ENCODE results near the gene FAM177A1. TPM values are rescaled to one million over a fixed set of nuclear protein-coding genes. Genes with fewer than 3 reads are reported as not detected.

FAM177A1 gene
- total and polyA plus RNA-seq, 4 donors: 12.8 to 69.5 (median 39.4) TPM

GRCh38 chr14:34997762-34998161 is 48.3 kb upstream of the FAM177A1 start:
- WGBS: 68% methylated on average over 3 of the region's 3 CpGs
- H3K36me3 ChIP-seq (ENCODE audit: control insufficient read depth in 4 of 4, insufficient read depth in 3 of 4, low read depth in 1 of 4, low read length in 3 of 4): peaks cover 0 to 4% (median 3%) of the 10 kb centered on the region in 4 donors

GRCh38 chr14:34999500-34999899 is 46.6 kb upstream of the FAM177A1 start:
- no peak overlapping the region for H3K4me3 ChIP-seq (ENCODE audit: low read depth in 1 of 3, low read length in 3 of 3)
- peaks cover 0 to 5% (median 4%) of the 10 kb centered on the region in 4 donors for H3K36me3 ChIP-seq (ENCODE audit: control insufficient read depth in 4 of 4, insufficient read depth in 3 of 4, low read depth in 1 of 4, low read length in 3 of 4)
- H3K9ac ChIP-seq (ENCODE audit: low read depth in 1 of 2, low read length in 2 of 2): no peak overlapping the region
- TF ChIP-seq SP1 (IDR thresholded peaks at IDR 0.05): peak; percentile 56
- peak in 1 of 2 donors; percentile 39 for TF ChIP-seq EGR1 (IDR thresholded peaks at IDR 0.05; ENCODE audit: low read depth in 2 of 2)
- TF ChIP-seq, protein P1, sequence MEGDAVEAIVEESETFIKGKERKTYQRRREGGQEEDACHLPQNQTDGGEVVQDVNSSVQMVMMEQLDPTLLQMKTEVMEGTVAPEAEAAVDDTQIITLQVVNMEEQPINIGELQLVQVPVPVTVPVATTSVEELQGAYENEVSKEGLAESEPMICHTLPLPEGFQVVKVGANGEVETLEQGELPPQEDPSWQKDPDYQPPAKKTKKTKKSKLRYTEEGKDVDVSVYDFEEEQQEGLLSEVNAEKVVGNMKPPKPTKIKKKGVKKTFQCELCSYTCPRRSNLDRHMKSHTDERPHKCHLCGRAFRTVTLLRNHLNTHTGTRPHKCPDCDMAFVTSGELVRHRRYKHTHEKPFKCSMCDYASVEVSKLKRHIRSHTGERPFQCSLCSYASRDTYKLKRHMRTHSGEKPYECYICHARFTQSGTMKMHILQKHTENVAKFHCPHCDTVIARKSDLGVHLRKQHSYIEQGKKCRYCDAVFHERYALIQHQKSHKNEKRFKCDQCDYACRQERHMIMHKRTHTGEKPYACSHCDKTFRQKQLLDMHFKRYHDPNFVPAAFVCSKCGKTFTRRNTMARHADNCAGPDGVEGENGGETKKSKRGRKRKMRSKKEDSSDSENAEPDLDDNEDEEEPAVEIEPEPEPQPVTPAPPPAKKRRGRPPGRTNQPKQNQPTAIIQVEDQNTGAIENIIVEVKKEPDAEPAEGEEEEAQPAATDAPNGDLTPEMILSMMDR (IDR thresholded peaks at IDR 0.05; ENCODE audit: low read depth, low read length, missing input control): no peak
- peak; percentile 33 to 56 for TF ChIP-seq RXRA (IDR thresholded peaks at IDR 0.05)
- peak; percentile 20 to 42 for TF ChIP-seq RAD21 (IDR thresholded peaks at IDR 0.05)
- TF ChIP-seq NR2F2 (IDR thresholded peaks at IDR 0.05): no peak
- TF ChIP-seq FOXA1 (IDR thresholded peaks at IDR 0.05): peak; percentile 17
- TF ChIP-seq TAF1 (conservative IDR thresholded peaks at IDR 0.05): peak; percentile 80
- TF ChIP-seq HNF4G (IDR thresholded peaks at IDR 0.05): no peak
- TF ChIP-seq ATF3 (IDR thresholded peaks at IDR 0.05): no peak
- TF ChIP-seq JUND (IDR thresholded peaks at IDR 0.05): peak in 1 of 2 donors; percentile 46
- peak in 1 of 2 donors; percentile 43 for TF ChIP-seq HNF4A (conservative IDR thresholded peaks at IDR 0.05)
- TF ChIP-seq GABPA (IDR thresholded peaks at IDR 0.05 in 1 of 2, conservative IDR thresholded peaks at IDR 0.05 in 1 of 2): peak in 1 of 2 donors; percentile 33
- TF ChIP-seq, protein P2, sequence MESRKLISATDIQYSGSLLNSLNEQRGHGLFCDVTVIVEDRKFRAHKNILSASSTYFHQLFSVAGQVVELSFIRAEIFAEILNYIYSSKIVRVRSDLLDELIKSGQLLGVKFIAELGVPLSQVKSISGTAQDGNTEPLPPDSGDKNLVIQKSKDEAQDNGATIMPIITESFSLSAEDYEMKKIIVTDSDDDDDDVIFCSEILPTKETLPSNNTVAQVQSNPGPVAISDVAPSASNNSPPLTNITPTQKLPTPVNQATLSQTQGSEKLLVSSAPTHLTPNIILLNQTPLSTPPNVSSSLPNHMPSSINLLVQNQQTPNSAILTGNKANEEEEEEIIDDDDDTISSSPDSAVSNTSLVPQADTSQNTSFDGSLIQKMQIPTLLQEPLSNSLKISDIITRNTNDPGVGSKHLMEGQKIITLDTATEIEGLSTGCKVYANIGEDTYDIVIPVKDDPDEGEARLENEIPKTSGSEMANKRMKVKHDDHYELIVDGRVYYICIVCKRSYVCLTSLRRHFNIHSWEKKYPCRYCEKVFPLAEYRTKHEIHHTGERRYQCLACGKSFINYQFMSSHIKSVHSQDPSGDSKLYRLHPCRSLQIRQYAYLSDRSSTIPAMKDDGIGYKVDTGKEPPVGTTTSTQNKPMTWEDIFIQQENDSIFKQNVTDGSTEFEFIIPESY (IDR thresholded peaks at IDR 0.05): peak; percentile 43
- TF ChIP-seq FOXA2 (IDR thresholded peaks at IDR 0.05): no peak
- TF ChIP-seq MAX (IDR thresholded peaks at IDR 0.05): peak; percentile 35
- TF ChIP-seq, protein P3, sequence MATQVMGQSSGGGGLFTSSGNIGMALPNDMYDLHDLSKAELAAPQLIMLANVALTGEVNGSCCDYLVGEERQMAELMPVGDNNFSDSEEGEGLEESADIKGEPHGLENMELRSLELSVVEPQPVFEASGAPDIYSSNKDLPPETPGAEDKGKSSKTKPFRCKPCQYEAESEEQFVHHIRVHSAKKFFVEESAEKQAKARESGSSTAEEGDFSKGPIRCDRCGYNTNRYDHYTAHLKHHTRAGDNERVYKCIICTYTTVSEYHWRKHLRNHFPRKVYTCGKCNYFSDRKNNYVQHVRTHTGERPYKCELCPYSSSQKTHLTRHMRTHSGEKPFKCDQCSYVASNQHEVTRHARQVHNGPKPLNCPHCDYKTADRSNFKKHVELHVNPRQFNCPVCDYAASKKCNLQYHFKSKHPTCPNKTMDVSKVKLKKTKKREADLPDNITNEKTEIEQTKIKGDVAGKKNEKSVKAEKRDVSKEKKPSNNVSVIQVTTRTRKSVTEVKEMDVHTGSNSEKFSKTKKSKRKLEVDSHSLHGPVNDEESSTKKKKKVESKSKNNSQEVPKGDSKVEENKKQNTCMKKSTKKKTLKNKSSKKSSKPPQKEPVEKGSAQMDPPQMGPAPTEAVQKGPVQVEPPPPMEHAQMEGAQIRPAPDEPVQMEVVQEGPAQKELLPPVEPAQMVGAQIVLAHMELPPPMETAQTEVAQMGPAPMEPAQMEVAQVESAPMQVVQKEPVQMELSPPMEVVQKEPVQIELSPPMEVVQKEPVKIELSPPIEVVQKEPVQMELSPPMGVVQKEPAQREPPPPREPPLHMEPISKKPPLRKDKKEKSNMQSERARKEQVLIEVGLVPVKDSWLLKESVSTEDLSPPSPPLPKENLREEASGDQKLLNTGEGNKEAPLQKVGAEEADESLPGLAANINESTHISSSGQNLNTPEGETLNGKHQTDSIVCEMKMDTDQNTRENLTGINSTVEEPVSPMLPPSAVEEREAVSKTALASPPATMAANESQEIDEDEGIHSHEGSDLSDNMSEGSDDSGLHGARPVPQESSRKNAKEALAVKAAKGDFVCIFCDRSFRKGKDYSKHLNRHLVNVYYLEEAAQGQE (IDR thresholded peaks at IDR 0.05): peak; percentile 49
- TF ChIP-seq YY1 (IDR thresholded peaks at IDR 0.05): peak; percentile 39
- 49% methylated on average over 3 of the region's 3 CpGs for WGBS
- H3K27me3 ChIP-seq (ENCODE audit: control insufficient read depth in 4 of 4, insufficient read depth in 4 of 4, low read length in 3 of 4): no peaks in the 10 kb centered on the region
- peaks cover 0 to 8% (median 6%) of the 10 kb centered on the region in 4 donors for H3K4me1 ChIP-seq (ENCODE audit: control insufficient read depth in 4 of 4, insufficient read depth in 4 of 4, low read length in 3 of 4)
- peak overlapping the region; percentile 15 to 35 for H3K27ac ChIP-seq (ENCODE audit: low read depth in 1 of 2, low read length in 2 of 2)
- no peaks in the 10 kb centered on the region for H3K9me3 ChIP-seq (ENCODE audit: control insufficient read depth in 4 of 4, low read length in 3 of 4)
- DNase-seq (ENCODE audit: low spot score): no peak

More at GRCh38 chr14:34997762-34998161, 48.3 kb upstream of the FAM177A1 start:
- TF ChIP-seq FOXA2 (IDR thresholded peaks at IDR 0.05): no peak
- TF ChIP-seq RAD21 (IDR thresholded peaks at IDR 0.05): no peak
- no peak for TF ChIP-seq YY1 (IDR thresholded peaks at IDR 0.05)
- no peak for TF ChIP-seq FOXA1 (IDR thresholded peaks at IDR 0.05)
- no peak for TF ChIP-seq JUND (IDR thresholded peaks at IDR 0.05)
- no peak for TF ChIP-seq RXRA (IDR thresholded peaks at IDR 0.05)
- TF ChIP-seq, protein P1 (IDR thresholded peaks at IDR 0.05; ENCODE audit: low read depth, low read length, missing input control): no peak
- Histone ChIP-seq H3K27ac (ENCODE audit: low read depth in 1 of 2, low read length in 2 of 2) (peak overlapping the region in 1 of 2 donors; percentile 7), H3K9me3 (ENCODE audit: control insufficient read depth in 4 of 4, low read length in 3 of 4) (no peaks in the 10 kb centered on the region), H3K27me3 (ENCODE audit: control insufficient read depth in 4 of 4, insufficient read depth in 4 of 4, low read length in 3 of 4) (no peaks in the 10 kb centered on the region), H3K9ac (ENCODE audit: low read depth in 1 of 2, low read length in 2 of 2) (no peak overlapping the region), H3K4me1 (ENCODE audit: control insufficient read depth in 4 of 4, insufficient read depth in 4 of 4, low read length in 3 of 4) (peaks cover 0 to 11% (median 6%) of the 10 kb centered on the region in 4 donors), H3K4me3 (ENCODE audit: low read depth in 1 of 3, low read length in 3 of 3) (no peak overlapping the region)
- no peak for DNase-seq (ENCODE audit: low spot score)

Measured in liver (tissue), 9 donors.